ENCODE measurements around the gene GRAMD1B. TPM values are rescaled to one million over a fixed set of nuclear protein-coding genes. Genes with fewer than 3 reads are reported as not detected.

Gene GRAMD1B
- total and polyA plus RNA-seq, 2 donors (not counting 1 experiment from before 2014, with no cell fraction given), result 0.83 to 1.5 TPM

DNA sequence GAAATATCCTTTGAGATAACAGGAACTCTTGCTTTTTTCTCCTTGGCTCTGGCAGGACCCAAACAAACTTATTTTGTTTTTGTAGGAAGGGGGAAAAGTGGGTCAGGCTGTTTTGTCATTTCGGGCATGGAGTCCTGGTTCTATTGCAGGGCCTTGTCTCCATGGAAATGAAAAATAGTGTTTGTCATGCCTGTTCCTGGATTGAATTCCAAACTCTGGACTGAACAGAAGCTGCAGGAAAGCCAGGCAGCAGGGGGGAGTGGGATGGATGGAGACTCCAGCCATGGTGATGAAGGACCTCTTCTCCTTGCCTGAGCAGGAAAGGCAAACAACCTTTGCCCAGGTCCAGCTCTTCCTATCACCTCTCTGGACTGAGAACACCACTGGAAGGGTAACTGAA lies 137.4 kb downstream of the GRAMD1B start:
- Histone ChIP-seq H3K9ac (ENCODE audit: insufficient read depth, low read length) (no peak overlapping the region), H4K20me1 (ENCODE audit: control insufficient read depth, extremely low read depth, insufficient read depth, low read length) (no peaks in the 10 kb centered on the region), H3K4me3 (replicated peaks in 1 of 4; ENCODE audit: control extremely low read depth in 1 of 4, insufficient read depth in 1 of 4, low read depth in 3 of 4, low read length in 4 of 4) (no peak overlapping the region), H3K27ac (ENCODE audit: insufficient read depth, low read length) (no peak overlapping the region), H3K4me1 (ENCODE audit: control insufficient read depth, extremely low read depth, insufficient read depth, low read length) (no peaks in the 10 kb centered on the region), H3K27me3 (ENCODE audit: control insufficient read depth, insufficient read depth, low read length) (no peaks in the 10 kb centered on the region), H3K4me2 (ENCODE audit: extremely low read depth, insufficient read depth, low read length) (no peak overlapping the region), H2AFZ (ENCODE audit: low read length) (no peak overlapping the region), H3K79me2 (ENCODE audit: control insufficient read depth, insufficient read depth, low read length) (no peaks in the 10 kb centered on the region), H3K36me3 (ENCODE audit: control insufficient read depth, insufficient read depth, low read length) (no peaks in the 10 kb centered on the region), H3K9me3 (ENCODE audit: control insufficient read depth, insufficient read depth, low read depth, low read length) (no peaks in the 10 kb centered on the region)
- TF ChIP-seq, protein P1, sequence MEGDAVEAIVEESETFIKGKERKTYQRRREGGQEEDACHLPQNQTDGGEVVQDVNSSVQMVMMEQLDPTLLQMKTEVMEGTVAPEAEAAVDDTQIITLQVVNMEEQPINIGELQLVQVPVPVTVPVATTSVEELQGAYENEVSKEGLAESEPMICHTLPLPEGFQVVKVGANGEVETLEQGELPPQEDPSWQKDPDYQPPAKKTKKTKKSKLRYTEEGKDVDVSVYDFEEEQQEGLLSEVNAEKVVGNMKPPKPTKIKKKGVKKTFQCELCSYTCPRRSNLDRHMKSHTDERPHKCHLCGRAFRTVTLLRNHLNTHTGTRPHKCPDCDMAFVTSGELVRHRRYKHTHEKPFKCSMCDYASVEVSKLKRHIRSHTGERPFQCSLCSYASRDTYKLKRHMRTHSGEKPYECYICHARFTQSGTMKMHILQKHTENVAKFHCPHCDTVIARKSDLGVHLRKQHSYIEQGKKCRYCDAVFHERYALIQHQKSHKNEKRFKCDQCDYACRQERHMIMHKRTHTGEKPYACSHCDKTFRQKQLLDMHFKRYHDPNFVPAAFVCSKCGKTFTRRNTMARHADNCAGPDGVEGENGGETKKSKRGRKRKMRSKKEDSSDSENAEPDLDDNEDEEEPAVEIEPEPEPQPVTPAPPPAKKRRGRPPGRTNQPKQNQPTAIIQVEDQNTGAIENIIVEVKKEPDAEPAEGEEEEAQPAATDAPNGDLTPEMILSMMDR (conservative IDR thresholded peaks at IDR 0.05 in 1 of 2, IDR thresholded peaks at IDR 0.05 in 1 of 2; ENCODE audit: low read depth in 1 of 2, low read length in 2 of 2), result no peak
- no peak for TF ChIP-seq EZH2 (IDR thresholded peaks at IDR 0.05; ENCODE audit: low read length, missing control alignments)
- DNase-seq (ENCODE audit: low read depth in 2 of 2), result no peak

DNA sequence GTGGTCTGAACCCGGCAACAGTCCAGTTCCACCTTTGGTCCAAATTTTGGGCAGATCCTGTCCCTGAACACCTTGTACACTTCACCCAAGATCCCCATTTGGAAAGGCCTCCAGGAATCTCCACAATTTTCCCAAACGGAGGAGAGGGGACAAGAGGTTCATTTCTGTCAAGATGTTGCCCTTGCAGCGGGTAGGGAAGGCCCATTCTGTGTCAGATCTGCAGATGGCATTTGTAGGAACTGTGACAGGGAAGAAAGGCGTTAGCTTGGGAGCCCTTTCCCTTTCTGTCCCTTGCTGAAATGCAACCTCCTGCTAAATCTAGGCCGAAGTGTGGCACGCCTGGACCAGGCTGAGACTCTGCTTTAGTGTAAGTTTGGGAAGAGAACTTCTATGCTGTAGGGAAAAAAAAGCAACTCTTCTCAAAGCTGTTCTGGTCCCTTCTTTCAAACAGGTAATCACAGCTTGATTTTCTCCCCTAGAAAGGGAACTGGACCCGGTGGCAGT lies 138.3 kb downstream of the GRAMD1B start:
- Histone ChIP-seq H3K9me3 (ENCODE audit: control insufficient read depth, insufficient read depth, low read depth, low read length) (no peaks in the 10 kb centered on the region), H3K4me2 (ENCODE audit: extremely low read depth, insufficient read depth, low read length) (no peak overlapping the region), H3K36me3 (ENCODE audit: control insufficient read depth, insufficient read depth, low read length) (no peaks in the 10 kb centered on the region), H3K9ac (ENCODE audit: insufficient read depth, low read length) (no peak overlapping the region), H3K4me3 (replicated peaks in 1 of 4; ENCODE audit: control extremely low read depth in 1 of 4, insufficient read depth in 1 of 4, low read depth in 3 of 4, low read length in 4 of 4) (no peak overlapping the region), H2AFZ (ENCODE audit: low read length) (no peak overlapping the region), H3K27ac (ENCODE audit: insufficient read depth, low read length) (no peak overlapping the region), H3K79me2 (ENCODE audit: control insufficient read depth, insufficient read depth, low read length) (no peaks in the 10 kb centered on the region), H3K4me1 (ENCODE audit: control insufficient read depth, extremely low read depth, insufficient read depth, low read length) (no peaks in the 10 kb centered on the region), H4K20me1 (ENCODE audit: control insufficient read depth, extremely low read depth, insufficient read depth, low read length) (no peaks in the 10 kb centered on the region), H3K27me3 (ENCODE audit: control insufficient read depth, insufficient read depth, low read length) (no peaks in the 10 kb centered on the region)
- TF ChIP-seq, protein P1 (conservative IDR thresholded peaks at IDR 0.05 in 1 of 2, IDR thresholded peaks at IDR 0.05 in 1 of 2; ENCODE audit: low read depth in 1 of 2, low read length in 2 of 2), result no peak
- no peak for TF ChIP-seq EZH2 (IDR thresholded peaks at IDR 0.05; ENCODE audit: low read length, missing control alignments)
- no peak for DNase-seq (ENCODE audit: low read depth in 2 of 2)

DNA sequence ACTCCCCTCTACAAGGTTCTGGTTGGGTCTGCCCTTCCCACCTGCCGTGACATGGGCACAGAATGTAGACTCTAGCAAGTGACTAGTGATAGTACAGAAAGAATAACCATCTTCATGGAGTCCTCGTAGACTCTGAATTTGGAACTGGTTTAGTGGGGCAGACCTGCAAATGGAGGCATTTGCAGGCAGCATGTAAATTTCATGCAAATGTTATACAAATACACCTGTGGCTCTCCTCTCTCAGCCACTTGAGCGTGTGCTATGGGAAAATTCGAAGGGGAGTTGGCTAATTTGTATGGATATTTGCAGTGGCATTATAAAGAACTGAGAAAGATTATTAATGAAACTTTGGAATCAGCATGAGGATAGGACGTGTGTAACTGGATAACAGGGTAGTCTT lies 139.3 kb downstream of the GRAMD1B start:
- Histone ChIP-seq H3K36me3 (ENCODE audit: control insufficient read depth, insufficient read depth, low read length) (no peaks in the 10 kb centered on the region), H3K4me2 (ENCODE audit: extremely low read depth, insufficient read depth, low read length) (no peak overlapping the region), H3K27ac (ENCODE audit: insufficient read depth, low read length) (no peak overlapping the region), H3K4me3 (replicated peaks in 1 of 4; ENCODE audit: control extremely low read depth in 1 of 4, insufficient read depth in 1 of 4, low read depth in 3 of 4, low read length in 4 of 4) (no peak overlapping the region), H2AFZ (ENCODE audit: low read length) (no peak overlapping the region), H3K9ac (ENCODE audit: insufficient read depth, low read length) (no peak overlapping the region), H3K79me2 (ENCODE audit: control insufficient read depth, insufficient read depth, low read length) (no peaks in the 10 kb centered on the region), H3K9me3 (ENCODE audit: control insufficient read depth, insufficient read depth, low read depth, low read length) (no peaks in the 10 kb centered on the region), H3K27me3 (ENCODE audit: control insufficient read depth, insufficient read depth, low read length) (no peaks in the 10 kb centered on the region), H3K4me1 (ENCODE audit: control insufficient read depth, extremely low read depth, insufficient read depth, low read length) (no peaks in the 10 kb centered on the region), H4K20me1 (ENCODE audit: control insufficient read depth, extremely low read depth, insufficient read depth, low read length) (no peaks in the 10 kb centered on the region)
- TF ChIP-seq, protein P1 (conservative IDR thresholded peaks at IDR 0.05 in 1 of 2, IDR thresholded peaks at IDR 0.05 in 1 of 2; ENCODE audit: low read depth in 1 of 2, low read length in 2 of 2), result no peak
- no peak for TF ChIP-seq EZH2 (IDR thresholded peaks at IDR 0.05; ENCODE audit: low read length, missing control alignments)
- no peak for DNase-seq (ENCODE audit: low read depth in 2 of 2)

Measured in fibroblast of lung (primary cell).